ENCODE measurements around the gene ENPP6. TPM values are rescaled to one million over a fixed set of nuclear protein-coding genes. Genes with fewer than 3 reads are reported as not detected.

ENPP6 gene
- total RNA-seq, 2 experiments from 2014 or later = 0.17 to 0.46 TPM

GRCh38 chr4:184122631-184123408 lies 94.9 kb downstream of the ENPP6 start:
- CTCF ChIA-PET = interaction anchor here (0.6 kb wide), 1 partner anchor 184 kb away, joined by 3 read pairs; no protein-coding TSS in a partner anchor
- POLR2A ChIA-PET = no interaction called here

GRCh38 chr4:184120549-184121127 lies 97.0 kb downstream of the ENPP6 start:
- CTCF ChIA-PET = no interaction called here
- POLR2A ChIA-PET = no interaction called here

DNA sequence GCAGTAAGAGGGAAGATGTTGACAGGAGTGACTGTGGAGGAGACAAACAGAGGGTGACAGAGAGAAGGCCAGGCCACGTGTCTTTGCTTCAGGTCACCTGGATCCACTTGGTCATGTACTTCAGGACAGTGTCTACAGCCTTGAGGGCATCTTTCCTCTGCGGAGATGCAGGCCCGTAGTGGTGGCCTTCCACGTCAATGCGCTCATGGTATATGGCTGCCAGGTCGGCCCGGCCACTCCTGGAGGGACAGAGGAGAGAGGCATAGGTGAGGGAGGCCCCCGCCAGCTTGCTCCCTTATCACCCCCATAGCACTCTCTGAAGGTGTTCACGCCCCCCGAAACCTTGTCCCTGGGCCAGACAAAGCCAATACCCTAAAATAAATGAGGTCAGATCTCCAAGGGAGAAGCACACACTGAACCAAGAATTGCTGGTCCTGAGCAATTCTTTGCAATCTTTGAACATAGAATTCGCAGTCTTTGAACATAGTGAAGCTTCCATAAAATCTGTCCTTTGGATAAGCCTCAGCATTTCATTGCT lies 99.9 kb downstream of the ENPP6 start:
- ChIA-PET POLR2A (no interaction called here), CTCF (no interaction called here)

DNA sequence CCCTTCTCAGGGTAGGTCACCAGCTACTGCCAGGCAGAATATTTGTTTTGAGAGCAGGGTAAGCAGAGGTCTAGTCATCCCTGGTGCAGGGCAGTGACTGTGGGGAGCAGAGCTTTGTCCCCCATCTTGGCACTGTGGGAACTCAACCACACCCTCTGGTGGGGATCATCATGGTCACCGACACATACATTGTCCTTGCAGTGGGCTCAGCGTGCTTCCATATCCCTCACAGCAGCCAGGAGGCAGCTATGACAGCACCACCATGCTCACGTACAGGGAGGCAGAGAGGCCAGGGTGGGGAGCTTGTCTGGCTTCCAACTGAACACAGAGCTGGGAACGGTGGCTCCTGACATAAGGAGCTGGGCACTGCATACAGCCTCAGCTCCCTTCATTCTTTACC lies 102.3 kb downstream of the ENPP6 start:
- ChIA-PET CTCF (no interaction called here), POLR2A (no interaction called here)

DNA sequence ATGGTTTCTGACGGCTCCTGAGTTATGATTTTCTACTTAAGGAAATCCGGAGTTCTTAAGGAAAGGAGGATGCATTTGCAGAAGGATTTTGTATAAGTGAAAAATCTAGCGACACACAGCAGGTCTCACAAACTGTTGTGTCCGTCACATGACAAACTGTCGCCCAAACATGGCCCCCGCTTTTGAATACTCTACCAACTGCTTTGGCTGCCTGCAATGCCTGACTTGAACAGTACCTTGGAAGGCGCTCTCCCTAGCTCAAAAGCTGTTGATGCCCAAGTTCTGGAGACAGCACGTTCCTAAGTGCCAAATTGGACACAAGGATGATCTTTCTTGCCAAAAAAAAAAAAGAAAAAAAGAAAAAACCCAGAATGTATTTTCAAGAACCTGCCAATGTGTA lies 103.2 kb downstream of the ENPP6 start:
- CTCF ChIA-PET = interaction anchor here (0.5 kb wide), 1 partner anchor 1979 kb away, joined by 4 read pairs; no protein-coding TSS in a partner anchor
- POLR2A ChIA-PET = no interaction called here

DNA sequence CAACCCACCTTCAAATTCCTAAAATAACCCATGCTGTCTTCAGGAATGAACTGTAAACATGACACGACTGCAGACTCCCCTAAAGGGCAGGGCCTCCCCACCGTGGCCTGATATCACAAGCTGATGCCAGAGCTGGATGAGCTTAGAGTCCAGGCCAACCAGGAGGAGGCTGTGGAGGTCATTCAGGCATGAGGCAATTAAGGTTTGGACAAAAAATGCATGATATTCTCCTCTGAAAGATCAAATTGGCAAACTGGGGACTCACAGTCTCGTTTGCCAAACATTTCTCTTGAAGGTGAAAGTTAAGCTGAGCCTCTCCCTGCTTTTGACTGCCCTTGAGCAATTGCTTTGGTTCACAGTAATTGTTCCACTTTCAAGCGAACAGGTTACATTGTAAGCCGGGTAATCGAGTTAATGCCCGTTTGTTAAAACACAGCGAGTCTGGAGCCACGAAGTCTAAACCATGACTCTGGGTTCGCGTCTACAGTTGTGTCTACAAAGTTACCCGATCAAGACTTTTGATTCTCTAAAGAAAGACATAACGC lies 105.6 kb downstream of the ENPP6 start:
- CTCF ChIA-PET = interaction anchor here (0.6 kb wide), 1 partner anchor 41 kb away, joined by 3 read pairs; no protein-coding TSS in a partner anchor
- POLR2A ChIA-PET = no interaction called here

- POLR2A ChIA-PET = no interaction called here
- CTCF ChIA-PET = interaction anchor here (0.6 kb wide), 1 partner anchor 42 kb away, joined by 3 read pairs; no protein-coding TSS in a partner anchor
Measured at GRCh38 chr4:184111233-184111832, 106.3 kb downstream of the ENPP6 start.

DNA sequence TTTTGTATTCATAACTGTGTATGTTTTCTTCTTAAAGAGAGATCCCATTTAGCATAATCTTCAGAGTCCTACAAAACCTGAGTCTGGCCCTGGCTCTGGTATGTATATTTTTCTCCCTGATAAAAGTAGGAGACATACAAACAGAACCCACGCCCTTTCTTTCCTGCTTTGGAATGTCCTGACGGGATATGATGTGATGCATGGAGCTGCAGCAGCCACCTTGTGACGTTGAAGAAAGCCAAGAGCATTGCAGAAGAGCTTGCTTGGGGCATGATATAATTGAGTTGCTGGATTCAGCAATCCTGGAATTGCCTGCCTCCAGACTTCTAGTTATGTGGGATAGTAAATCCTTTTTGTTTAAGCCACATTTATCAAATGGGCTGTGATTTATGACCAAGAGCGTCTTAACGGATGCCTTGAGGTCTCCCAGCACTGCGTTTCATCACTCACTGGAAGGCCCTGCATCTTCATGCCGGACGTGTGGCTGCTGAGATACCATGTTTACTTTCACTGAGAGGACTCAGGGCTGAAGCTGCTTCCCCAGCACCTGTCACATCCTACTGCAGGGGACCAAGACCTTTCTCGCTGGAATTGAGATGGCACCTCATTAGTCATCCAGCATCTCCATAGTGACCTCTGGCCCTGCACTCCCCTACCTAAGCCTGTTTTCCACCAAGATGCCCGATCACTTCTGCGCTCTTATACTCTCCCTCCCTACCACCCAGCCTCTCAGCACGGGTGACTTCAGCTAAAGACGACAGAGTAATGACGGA lies 107.0 kb downstream of the ENPP6 start:
- CTCF ChIA-PET = no interaction called here
- POLR2A ChIA-PET = no interaction called here

DNA sequence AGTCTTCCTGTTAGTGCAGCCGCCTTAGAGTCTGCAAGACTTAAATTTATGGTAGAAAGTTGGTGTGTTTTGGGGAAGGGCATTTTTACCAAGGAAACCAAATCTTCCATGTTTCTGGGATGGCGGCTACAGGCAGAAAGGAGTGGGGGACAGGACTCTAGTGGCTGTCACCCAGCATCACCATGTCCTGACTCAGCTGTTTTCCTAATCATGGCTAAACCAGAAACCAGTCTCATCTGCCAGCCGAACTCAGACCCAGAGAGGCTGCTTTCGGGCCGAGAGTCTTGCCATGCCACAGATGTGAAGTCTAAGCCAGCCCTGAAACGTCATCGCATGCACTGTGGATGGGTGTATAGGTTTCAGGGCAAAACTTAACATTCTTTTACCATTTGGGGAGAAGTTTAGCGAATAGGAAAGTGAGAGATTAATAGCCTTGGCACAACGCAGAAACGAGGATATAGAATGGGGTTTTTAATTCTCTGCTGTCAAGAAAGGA lies 109.6 kb downstream of the ENPP6 start:
- CTCF ChIA-PET = no interaction called here
- POLR2A ChIA-PET = no interaction called here

DNA sequence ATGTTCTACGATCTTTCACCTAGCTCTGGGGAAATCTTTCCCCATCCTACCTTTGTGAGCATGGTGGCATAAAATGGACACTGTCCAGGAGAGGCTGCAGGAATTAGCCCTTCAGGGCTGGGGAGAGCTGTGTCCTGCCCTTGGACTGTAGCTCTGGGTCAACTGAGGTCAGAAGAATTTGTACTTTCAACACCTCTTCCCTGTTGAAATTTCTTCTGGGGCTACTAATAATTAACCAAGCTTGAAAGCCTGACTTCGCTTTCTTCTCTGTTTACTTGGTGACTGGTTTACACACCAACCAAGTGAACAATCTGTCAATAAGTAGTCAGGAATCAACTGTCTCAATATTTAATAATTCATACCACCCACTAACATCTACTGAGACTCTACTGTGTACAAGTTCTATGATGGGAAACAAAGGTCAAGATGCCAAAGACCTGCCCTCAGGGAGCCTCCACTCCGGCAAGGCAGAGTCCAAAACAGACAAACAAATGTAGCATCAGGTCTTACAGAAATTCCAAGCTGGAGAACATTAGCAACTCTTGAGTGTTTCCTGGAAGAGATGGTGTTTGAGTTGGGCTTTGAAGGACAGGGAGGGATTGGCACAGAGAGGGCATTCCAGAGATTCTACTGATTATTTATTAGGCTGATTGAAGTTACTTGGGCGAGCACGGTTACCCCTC lies 113.1 kb downstream of the ENPP6 start:
- POLR2A ChIA-PET = no interaction called here
- CTCF ChIA-PET = no interaction called here

DNA sequence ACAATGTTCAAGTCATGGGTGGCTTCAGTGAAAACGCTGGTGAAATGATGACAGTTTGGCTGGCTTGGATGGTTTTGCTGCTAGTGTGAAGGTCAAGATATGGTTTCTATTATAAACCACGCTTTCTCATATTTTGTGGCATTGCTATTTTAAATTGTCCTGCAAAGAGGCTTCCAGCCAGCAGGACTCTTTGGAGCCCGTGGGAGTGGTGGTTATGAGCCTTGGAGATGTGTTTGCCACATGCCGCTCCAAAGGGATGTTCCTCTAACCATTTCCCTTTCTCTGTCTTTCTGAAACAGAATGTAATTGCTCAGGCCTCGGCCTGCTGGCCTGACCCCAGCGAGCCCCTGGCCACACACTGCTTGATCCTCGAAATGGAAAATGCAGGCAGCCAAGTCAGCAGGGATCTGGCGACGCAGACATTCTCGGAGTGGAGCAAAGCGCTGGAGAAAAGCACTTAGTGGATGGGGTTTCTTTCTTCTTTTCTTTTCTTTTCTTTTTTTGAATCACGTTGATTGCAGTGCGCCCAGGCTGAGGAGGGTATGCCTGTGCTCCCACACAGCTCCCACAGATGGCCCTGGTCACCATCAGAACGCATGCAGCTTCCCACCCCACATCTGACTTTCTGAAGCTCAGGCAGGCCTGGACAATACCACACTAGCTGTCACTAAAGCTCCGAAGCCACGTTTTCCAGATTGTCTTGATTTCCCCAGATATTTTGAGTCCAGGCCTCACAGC lies 114.0 kb downstream of the ENPP6 start:
- ChIA-PET POLR2A (no interaction called here), CTCF (no interaction called here)

GRCh38 chr4:184102927-184103326 lies 114.7 kb downstream of the ENPP6 start:
- ChIA-PET CTCF (no interaction called here), POLR2A (no interaction called here)

DNA sequence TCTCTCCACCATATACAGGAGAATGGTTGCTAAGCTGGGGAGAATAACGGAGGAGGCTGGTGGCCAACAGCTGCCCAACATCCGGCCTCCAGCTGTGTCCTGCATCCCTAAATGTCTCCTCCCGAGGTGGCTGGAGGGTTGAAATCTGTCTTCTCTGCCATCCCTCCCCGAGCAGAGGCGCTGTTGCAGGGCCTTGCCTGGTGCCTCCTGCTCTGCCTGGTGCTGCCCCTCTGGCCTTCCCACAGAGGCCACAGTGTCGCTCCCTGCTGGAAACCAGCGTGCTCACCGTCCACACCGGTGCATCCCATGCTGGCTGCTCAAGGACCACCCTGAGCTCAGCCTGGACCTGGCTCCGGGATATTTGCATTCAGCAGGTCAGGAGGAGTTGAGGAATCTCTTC lies 115.2 kb downstream of the ENPP6 start:
- POLR2A ChIA-PET = no interaction called here
- CTCF ChIA-PET = no interaction called here

DNA sequence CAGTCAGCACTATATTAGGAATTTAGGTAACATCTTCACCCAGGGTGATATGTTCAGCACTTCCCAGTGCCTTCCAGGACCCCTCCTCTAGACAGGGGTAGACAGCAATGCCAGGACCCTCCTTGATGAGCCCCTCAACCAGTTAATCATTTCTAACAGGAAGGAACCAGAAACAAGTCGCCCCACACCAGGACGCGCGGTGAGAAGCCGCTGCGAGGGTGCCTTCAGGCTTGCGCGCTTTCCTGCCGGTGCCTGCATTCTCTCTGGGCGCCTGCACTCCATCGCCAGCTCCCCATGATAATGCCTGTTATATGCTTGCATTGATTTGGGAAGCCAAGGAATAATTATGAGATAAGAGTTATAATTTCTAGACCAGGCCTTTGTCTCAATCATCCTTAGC lies 116.0 kb downstream of the ENPP6 start:
- CTCF ChIA-PET = no interaction called here
- POLR2A ChIA-PET = no interaction called here

DNA sequence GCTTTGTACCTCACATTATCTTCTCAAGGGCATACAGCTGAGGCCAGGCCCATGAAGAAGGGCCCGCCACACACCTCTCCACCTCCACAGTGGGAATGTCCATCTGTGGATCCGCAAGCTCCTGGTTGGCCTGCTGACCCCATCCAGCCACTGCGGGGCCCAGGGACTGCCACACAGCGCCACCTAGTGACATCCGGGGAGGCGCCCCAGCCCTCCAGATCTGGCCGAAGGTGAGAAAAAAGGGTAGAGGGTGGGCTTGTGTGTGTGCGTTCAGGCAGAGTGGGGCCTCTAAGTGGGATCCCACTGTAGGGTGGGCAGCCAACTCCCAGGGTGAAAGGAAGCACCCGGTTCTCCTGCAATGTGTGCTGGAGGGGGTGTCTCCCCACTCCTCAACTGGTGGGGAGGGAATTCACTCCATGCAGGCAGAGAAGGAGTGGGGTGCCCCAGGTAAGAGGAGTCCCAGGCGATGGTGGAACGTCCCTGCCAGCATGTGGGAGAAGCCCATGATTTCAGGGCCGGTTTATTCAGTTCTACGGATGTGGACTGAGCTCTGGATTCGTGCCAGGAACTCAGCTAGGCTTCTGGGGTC lies 117.3 kb downstream of the ENPP6 start:
- CTCF ChIA-PET = no interaction called here
- POLR2A ChIA-PET = no interaction called here

GRCh38 chr4:184099535-184099966 lies 118.1 kb downstream of the ENPP6 start:
- ChIA-PET CTCF (no interaction called here), POLR2A (no interaction called here)

- CTCF ChIA-PET = no interaction called here
- POLR2A ChIA-PET = no interaction called here
Measured at GRCh38 chr4:184099000-184099399, 118.7 kb downstream of the ENPP6 start.

DNA sequence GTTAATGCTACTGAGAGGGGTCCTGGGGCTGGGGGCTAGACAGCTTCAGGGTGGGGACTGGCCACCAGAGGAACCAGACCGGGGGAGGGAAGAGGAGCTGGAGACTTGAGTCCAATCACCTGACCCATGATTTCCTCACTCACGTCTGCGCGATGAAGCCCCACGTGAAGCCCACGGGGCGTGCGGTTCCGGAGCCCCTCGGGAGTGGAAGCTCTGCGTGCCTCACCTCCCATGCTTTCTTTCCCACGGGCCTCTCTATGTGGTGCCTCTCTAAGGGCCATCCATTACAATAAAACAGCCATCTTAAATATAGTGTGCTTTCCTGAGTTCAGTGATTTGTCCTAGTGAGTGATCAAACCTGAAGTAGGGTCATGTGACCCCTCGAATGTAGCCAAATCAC lies 119.9 kb downstream of the ENPP6 start:
- CTCF ChIA-PET = no interaction called here

More for the DNA sequence above, 119.9 kb downstream of the ENPP6 start:
- POLR2A ChIA-PET = no interaction called here
